Measurements from ENCODE around the gene CYP24A1.

Gene CYP24A1

DNA sequence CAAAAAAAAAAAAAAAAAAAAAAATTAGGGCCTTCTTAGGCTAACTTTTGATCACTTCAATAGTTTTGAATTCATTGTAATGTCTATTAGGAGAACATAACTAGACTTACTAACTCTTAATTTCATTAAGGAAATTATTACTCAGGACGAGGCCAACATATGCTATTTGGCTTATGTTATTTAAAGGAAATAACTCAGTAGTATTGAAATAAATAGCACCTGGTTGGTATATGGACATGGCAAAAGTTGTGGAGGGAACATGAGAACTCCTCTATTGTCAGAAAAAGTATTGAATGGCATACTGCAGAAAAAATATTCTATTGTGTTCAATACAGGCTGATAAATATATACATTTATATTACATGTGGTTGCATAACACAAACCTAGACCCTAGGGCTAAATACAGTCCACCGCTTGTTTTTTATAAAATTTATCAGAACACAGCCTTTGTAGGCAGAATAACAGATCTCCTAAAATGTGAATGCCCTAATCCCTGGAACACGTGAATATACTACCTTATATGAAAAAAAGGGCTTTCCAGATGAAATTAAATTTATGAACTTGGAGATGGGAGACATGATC lies 18.0 kb downstream of the CYP24A1 start:
- no peak for DNase-seq

DNA sequence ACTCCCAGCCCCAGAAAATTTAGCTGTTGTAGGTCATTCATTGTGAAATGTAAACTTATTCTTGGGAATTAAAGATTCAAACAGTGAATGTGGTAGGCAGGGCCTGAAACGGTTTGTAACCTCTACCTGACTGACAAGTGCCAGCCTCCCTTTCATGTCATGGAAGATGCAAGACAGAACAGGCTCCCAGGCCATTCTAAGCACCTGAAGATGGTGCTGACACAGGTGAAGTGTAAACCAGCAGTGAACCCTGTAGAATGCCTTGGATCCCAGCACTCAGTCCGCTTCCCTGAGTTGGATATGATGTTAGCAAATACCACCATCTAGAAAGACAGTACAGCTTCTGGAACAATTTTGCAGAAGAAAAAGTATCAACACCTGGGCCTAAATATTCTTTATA lies 19.3 kb downstream of the CYP24A1 start:
- no peak for DNase-seq

DNA sequence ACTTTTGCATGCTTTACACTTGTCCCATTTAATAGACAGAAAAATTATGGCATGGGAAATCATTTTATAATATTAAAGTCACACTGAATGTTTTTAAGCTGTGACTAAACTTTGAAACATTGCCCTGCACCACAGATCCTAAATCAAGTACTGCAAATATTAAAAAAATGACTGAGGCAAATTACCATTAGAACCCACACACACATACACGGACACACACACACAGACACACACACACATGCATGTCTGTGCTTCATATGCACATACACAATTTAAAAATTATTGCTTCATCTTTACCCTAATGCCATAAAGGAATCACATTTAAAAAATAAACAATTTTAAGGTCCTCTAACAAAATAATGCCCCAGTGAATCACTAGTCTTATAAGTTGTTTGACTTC lies 19.9 kb downstream of the CYP24A1 start:
- DNase-seq, result no peak

DNA sequence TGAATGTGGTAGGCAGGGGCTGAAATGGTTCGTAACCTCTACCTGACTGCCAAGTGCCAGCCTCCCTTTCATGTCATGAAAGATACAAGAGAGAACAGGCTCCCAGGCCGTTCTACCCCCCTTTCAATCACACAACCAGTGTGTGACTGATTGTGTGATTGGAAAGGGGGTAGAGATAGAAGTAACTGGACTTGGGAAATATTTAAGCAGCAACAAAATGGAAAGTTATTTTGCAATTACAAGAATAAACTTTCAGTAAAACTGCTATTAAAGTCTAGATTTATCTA lies 20.8 kb downstream of the CYP24A1 start:
- DNase-seq, result no peak

DNA sequence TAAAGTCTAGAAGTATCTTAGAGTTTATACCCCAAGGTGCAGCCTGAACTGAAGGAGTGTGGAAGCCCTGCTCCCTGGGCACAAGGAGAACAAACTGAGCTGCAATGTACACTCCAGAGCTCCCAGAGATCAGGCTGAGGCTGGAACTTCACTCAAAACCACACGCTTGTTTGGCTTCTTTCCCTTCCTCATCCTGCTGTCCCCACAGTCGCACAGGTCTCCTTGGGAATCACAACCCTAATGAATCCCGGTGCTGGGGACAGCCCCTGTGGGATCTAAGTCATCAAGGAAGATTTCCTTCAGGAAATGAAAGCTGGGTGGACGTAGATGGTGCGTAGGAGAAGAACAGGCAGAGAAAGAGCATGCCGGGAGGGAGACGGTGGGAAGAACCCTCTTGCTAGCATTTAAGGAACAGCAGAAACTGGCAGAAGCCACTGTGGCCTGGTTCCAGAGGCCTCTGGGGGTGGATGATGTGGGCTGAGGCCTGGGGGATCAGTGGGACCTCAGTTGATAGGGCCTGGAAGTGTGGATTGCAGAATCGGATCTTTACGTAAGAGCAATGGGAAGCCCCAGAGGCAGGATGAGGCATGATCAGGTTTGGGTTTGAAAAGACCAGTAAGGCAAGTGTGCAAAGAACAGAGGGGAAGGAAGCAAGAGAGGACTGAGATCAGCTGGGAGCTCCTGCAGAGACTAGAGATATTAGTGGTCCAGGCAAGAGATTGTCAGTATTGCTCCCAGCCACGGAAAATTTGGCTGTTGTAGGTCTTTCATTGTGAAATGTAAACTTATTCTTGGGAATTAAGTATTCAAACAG lies 21.4 kb downstream of the CYP24A1 start:
- DNase-seq, result no peak

DNA sequence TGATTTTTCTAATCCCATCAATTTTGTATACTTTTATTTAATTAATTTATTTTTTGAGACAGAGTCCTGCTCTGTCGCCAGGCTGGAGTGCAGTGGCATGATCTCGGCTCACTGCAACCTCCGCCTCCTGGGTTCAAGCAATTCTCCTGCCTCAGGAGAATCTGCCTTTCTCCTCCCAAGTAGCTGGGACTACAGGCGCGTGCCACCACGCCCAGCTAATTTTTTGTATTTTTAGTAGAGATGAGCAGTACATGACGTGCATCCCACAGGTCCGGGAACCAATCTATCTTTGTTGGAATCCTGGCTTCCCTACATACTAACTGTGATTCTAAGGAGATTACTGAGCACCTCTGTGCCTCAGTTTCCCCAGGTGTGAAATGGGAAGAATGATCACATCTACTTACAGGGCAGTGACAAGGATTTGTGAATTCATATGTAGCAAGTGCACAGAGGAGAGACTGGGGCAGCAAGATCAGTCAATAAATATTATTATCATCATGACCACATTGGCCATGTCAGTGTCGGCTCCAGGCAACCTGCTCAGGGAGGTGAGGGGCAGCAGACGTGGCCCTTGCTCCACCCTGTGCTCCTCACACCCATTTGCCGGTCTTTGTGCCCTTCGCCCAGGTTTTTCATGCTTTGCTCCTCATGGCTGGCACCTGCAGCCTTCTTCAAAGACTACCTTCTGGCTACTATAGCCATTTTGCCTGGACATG lies 22.1 kb downstream of the CYP24A1 start:
- no peak for DNase-seq

DNA sequence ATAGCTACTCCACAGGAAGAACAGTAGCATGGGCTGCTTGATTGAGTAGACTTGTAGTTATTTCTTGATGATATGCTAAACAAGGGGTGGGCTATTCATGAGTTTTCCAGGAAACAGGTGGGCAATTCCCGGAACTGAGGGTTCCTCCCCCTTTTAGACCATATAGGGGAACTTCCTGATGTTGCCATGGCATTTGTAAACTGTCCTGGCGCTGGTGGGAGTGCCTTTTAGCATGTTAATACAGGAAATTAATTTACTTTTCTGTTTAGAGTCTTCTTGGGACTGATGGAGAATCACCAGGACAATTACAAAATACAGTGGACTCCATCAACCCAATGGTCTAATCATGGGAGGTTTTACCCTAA lies 22.7 kb downstream of the CYP24A1 start:
- DNase-seq, result no peak

DNA sequence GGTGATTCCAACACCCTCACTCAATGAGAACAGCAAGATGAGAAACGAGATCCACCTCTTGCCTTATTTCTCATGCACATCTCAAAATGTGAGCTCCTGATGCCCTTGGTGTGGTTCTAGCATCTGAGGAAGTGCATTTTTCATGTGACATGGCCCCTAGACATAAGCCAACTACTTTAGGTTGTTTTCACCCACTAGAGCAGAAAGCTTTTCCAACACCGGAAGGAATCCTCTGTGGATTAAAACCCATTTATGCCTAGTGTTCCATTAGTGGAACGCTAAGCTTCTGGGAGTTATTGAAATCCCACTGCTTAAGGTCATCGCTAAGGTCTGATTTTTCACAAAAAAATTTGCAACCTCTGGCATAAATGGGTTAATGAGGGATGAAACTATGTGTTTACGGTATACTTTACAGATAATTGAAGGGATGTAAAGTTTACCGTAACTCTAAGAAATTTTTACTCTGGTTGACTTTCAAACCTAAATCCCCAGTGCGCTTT lies 24.0 kb downstream of the CYP24A1 start:
- DNase-seq, result no peak

DNA sequence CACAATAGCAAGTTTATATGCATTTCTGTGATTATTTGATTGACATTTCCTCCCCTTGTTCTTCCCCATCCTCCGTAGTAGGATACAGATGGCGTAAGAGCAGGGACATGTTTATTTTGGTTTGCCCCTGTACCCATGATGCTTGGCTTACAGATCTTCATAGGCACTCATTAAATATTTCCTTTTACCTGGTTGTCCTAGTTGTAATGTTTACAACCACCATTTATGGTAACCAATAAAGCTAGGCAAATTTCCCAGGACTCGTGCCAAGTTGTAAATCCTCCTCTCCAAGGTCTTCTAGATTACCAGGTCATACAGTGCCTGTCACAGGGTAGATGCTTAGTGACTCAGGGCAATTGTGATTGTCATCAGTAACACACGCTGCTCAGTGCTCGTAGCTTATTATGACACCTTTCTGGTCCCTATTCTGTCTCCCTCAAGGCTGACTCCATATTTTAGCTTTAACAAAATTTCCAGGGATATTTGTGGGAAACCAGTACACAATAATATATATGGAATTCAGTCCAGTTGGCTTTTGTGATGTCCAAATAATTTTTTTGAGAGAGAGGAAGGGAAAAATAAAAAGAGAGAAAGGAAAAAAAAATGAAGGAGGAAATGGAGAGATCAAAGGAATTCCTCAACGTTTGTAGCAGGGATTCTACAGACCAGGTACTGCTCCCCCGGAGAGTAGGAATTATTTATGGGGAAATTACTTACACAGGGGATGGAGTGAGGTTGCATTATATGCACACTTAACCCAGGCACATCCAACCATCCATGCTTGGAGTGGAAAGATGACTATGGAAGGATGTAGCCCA lies 24.6 kb downstream of the CYP24A1 start:
- no peak for DNase-seq

DNA sequence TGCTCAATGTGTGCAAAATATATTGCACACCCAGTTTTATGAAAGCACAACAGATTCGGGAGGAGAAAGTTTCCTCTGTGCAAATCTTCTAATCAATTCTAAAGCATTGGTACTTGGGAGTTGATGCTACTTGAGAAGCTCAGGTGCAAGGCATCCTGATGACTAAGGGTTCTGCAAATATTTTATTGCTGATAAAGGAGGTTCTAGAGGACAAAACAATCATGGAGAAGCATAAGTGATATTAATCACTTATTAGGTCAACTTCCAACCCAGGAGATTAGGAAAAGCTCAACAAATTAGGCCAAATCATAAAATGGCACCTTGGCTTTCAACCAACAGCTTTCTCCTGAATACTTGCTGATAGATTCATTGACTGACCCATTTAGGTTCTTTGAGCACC lies 27.1 kb downstream of the CYP24A1 start:
- DNase-seq, result no peak

DNA sequence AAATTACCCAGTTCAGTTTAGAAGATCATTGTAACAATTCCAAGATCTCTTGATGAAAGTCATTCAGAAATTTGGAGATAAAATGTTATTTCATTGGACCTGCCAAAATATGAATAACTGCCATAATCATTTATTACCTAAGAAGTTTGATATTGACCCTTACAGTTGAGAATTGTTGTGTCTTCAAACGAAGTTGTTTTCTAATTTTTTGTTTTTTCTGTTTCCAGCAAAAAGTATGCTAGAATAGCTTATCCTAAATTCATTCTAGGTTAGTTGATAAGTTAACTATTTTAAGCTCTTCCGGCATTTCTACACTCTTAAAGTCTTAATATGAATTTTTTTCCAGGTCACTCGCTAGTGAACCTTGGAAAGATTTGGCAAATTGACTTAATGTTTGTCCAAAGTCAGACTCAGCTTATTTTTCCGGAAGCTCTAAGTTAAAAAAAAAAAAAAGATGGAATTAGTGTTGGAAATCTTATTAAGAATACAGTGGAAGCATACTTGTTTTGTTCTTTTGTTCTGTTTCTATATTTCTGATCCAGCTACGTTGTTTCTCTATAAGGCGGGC lies 28.9 kb downstream of the CYP24A1 start:
- no peak for DNase-seq

DNA sequence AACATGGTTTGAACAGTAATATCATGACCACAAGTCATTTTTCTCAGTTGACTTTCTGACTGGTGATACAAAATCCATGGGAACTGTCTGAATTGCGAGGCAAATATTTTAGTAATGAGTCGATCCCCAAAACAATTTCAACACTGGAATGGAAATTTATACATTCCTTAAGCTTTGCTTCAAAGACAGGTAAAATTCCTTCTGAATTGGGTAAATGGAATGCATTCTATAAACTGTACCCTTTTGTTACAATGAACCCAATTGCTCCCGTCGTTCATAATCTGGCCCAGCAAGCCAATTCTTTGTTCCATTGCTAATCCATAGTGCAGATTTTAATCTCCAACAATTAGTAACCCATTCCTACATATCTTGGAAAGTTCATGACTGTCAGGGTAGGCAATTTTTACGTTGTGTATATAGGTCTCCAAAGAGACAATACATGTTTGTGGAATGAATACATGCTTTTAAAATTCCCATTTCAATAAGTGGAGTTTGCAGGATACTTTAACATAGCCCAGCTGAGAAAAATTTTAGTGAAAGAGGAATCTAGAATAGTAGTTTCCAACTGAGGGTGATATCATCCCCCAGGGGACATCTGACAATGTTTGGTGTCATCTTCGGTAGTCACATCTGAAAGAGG lies 32.7 kb downstream of the CYP24A1 start:
- DNase-seq, result no peak

DNA sequence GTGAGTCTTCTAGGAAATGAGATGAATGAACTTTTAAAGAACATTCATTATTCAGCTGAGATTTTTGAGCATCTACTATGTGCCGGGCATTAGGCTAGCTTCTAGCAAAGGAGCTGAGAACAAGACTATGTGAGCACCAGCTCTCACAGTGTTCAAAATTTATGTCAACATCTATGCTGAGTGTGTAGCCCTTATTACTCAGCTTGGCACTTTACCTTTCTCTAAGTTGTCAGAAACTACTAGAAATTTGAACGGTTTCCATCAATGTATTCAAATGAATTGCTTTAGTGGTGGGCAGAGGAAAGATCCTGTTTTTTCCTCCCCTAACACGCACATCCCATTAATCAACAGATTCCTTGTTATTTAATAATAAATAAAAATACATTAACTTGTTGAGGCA lies 33.3 kb downstream of the CYP24A1 start:
- DNase-seq, result no peak

DNA sequence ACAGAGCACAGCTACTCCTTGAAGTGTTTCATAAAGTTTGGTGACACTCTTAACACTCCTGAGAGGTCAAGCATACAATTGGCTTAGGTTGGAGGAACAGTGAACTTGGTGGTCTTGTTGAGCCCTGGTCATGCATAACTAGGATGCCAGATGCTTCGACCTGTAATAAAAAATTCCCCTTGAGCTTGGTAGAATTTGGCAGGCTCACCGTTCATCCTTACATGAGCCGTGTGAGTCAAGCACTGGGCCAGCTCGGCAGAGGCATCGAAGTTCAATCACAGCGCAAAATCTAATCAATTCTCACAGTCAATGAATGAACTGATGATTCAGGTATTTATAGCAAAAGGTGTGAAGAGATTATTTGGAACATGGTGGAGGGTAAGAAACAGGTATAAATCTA lies 33.7 kb downstream of the CYP24A1 start:
- DNase-seq, result no peak

DNA sequence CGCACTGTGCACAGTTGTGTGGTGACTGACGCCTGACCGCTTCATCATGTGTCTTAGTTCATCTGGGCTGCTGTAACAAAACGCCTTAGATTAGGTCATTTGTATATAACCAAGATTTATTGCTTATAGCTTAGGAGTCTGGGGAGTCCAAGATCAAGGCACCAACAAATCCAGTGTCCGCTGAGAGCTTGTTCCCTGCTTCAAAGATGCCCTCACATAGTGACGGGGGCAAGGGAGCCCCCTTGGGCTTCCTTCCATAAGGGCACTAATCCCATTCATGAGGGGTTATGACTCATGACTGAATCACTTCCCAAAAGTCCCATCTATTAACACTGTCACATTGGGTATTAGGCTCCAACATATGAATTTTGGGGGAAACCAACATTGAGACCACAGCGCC lies 34.6 kb downstream of the CYP24A1 start:
- DNase-seq, result no peak

DNA sequence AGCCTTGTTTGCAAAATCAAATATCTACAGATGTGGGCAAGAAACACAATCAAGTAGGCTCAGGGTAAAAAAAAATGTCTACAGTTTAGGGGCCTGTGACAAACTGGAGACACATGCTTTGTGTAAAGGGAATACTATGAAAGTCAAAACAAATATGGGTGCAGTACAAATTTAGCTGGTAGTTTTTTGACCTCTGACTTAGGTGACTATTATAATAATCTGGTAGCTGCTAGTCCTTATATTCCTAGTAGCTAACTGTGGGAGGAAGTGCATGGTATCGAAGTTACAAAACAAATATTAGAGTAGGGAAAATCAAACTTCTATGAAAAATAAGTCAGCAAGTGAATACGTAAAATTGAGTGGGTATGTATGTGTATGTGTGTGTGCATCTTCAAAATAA lies 35.4 kb downstream of the CYP24A1 start:
- no peak for DNase-seq

DNA sequence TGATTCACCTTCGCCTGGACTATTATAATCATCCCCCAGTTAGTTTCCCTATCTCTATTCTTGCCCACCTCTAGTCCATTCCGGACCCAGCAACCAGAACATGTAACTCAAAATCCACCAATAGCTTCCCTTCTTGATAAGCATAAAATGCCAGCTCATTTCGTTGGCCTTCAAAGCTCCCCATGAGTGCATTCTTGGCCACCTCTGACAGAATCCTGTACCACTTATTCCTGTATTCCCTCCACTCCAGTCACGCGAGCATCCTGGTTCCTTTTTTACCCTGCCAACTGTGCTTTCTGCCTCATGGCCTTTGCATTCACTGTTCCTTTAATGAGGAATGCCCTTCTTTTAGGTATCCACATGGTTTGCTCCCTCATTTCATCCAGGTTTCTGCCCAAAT lies 36.7 kb downstream of the CYP24A1 start:
- DNase-seq, result no peak

DNA sequence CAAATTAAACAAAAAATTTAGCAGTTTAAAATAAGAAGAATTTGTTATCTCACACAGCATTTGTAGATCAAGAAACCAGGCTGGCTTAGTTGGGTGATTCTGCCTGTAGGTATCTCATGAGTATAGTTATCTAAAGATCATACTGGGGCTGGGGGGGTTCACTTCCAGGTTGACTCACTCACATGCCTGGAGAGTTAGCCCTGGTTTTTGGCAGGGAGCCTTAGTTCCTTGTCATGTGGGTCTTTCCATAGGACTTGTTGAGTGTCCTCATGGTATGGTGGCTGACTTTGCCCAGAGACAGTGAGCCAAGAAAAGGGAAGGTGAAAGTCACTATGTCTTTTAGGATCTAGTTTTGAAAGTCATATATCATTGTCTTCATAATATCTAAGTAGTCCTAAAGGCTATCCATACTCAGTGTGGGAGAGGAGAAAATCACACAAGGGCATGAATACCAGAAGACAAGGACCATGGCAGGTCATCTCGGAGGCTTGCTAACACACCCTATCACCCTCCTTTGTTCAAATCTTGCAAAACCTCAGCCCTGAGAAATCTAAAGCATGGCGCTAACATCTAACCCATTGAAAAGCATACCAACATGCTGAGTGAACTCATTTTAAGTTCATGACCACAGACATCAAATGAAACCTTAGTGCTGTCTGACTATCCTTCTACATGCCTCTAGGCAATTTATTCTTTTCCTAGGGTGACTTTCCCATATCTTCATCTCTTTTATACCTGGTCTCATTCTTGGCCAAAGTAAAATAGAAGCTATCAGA lies 39.2 kb downstream of the CYP24A1 start:
- no peak for DNase-seq

DNA sequence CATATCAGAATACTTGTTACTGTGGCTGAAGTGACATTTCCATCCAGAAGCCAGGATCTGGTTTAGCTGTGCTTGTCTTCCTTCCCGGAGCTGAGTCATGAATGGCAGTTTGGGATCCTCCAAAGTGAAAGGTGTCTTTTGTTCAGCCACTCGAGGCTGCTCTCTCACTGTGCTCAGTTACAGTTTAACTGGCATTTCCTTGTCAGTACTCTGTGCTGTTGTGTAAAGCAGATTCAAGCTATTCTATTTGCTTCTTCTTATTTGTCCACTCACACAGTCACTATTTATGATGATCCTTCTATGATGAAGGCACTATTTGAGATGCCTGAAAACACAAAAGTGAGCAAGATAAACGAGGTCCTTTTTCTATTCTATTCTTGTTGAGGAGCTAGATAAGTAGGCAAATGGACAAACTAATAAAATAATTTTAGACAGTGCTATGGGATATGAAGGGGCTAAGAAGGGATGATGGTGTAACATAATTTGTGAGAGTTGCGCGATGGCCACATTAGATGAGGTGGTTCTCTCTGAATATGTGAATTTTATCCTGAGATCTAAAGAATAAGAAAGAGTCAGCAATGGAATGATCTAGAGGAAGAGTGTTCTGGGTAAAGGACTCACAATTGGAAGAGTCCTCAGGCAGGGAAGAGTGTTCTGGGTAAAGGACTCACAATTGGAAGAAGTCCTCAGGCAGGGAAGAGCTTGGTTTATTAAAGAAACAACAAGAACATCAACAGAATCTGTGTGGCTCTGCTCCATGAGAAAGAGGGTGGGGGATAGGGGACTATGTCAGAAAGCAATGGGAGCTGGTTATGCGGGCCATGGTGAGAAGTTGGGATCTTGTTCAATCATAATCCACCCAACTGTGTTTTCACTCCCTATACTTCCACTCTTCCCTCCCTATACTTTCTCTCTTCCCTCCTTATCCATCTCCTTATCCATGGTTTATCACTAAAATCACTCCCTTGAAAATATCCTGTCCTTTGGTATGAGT lies 40.1 kb downstream of the CYP24A1 start:
- no peak for DNase-seq

All from activated CD4-positive, alpha-beta T cell treated with anti-CD3 and anti-CD28 coated beads for 4 hours (primary cell).